NOMO-1 treated with dmso at 0.1 percent for 144 hours (cell line): ENCODE results near the gene ITLN1.

ENCODE experiments used
- DNase-seq: peaks from one replicate; lab custom pipeline; 2025; ENCODE audit not compliant: unreplicated experiment; lab: John Stamatoyannopoulos, UW

ITLN1 gene

GRCh38 chr1:160826546-160826945 lies 58.4 kb downstream of the ITLN1 start:
- no peak for DNase-seq
